HG02885 (cell line): ENCODE measurements around the gene POMT2.
"Not testable (repeated sequence)": the region's sequence is repeated elsewhere in the genome, so short reads cannot be mapped to it uniquely, and the experiment has no call there.

Experiments used
- ATAC-seq: cut with Tn5 transposase; IDR thresholded peaks from one replicate; pipeline ENCODE4 v1.9.1; 2021; ENCODE audit warnings: mild to moderate bottlenecking; ENCODE audit not compliant: unreplicated experiment, poor library complexity

Gene POMT2

GRCh38 chr14:77303417-77304156 is 17.1 kb downstream of the POMT2 start:
- no peak for ATAC-seq

GRCh38 chr14:77302926-77303325 is 17.8 kb downstream of the POMT2 start:
- ATAC-seq, result no peak

- no peak for ATAC-seq
These were observed 19.6 kb downstream of the POMT2 start for GRCh38 chr14:77301103-77301502.

GRCh38 chr14:77299771-77300170 is 20.9 kb downstream of the POMT2 start:
- no peak for ATAC-seq

GRCh38 chr14:77296906-77297305 is 23.8 kb downstream of the POMT2 start:
- no peak for ATAC-seq

- ATAC-seq, result no peak
These were observed 24.5 kb downstream of the POMT2 start for GRCh38 chr14:77296155-77296554.

- ATAC-seq, result no peak
These were observed 30.0 kb downstream of the POMT2 start for GRCh38 chr14:77290705-77291104.

GRCh38 chr14:77286576-77286975 is 34.1 kb downstream of the POMT2 start:
- no peak for ATAC-seq

- no peak for ATAC-seq
These were observed 36.2 kb downstream of the POMT2 start for GRCh38 chr14:77284466-77284865.

GRCh38 chr14:77284066-77284465 is 36.6 kb downstream of the POMT2 start:
- ATAC-seq, result no peak

- no peak for ATAC-seq
These were observed 38.8 kb downstream of the POMT2 start for GRCh38 chr14:77281852-77282410.

- ATAC-seq, result not testable (repeated sequence)
These were observed 39.8 kb downstream of the POMT2 start for GRCh38 chr14:77280921-77281320.

GRCh38 chr14:77279719-77280118 is 41.0 kb downstream of the POMT2 start:
- ATAC-seq, result no peak

- ATAC-seq, result no peak
These were observed 42.0 kb downstream of the POMT2 start for GRCh38 chr14:77278461-77279230.

GRCh38 chr14:77276959-77277358 is 43.7 kb downstream of the POMT2 start:
- ATAC-seq, result no peak

GRCh38 chr14:77276295-77276935 is 44.3 kb downstream of the POMT2 start:
- ATAC-seq, result no peak

GRCh38 chr14:77275601-77276017 is 45.1 kb downstream of the POMT2 start:
- no peak for ATAC-seq

- ATAC-seq, result no peak
These were observed 45.6 kb downstream of the POMT2 start for GRCh38 chr14:77275041-77275580.

- ATAC-seq, result no peak
These were observed 46.9 kb downstream of the POMT2 start for GRCh38 chr14:77273796-77274195.

- no peak for ATAC-seq
These were observed 48.4 kb downstream of the POMT2 start for GRCh38 chr14:77272261-77272660.
